NCI-H2081 (cell line): Measurements from ENCODE around the gene MAPK1.
"Not testable (repeated sequence)": the region's sequence is repeated elsewhere in the genome, so short reads cannot be mapped to it uniquely, and the experiment has no call there.

Source experiments
- DNase-seq, 2 experiments: peaks; one replicate each; lab custom pipeline; 2025; lab: John Stamatoyannopoulos, UW

The MAPK1 gene

DNA sequence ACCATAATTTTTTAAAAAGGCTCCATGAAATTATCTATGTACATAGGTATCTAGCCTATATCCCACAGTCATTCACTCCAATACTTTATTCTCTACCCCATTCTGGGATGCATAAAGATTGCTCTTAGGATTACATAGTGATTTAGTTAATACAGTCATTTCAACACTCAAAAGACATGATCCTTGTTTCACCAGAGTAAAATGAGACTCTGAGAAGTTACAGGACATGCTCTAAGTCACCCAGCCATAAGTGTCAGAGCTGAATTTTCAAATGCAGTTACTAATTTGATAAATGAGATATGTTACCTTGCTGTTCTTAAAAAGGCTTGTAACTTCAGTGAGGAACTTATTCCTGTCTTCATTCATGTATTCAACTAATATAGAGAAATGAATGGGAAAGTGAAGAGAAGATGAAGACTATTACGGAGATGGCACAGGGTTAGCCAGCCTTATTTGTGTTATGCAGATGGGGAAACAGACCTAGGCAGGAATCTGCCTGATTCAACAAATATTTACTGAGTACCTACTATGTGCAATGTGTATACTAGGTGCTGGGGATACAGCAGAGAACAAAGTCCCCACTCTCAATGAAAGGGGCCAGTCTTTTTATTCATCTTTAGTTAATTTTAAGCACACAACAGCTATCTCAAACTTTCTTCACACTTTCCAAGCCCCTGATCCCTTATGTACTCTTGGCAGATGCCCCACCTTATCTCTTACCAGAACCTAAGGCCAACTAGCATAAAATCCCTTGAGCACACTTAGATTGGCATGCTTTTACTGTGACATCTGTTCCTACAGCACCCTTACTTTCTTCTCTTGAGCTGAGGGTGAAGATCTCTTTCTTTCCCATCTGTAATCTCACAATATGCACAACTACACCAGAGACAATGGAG lies 21.6 kb downstream of the MAPK1 start:
- DNase-seq, result no peak

- no peak for DNase-seq
Measured at GRCh38 chr22:21842946-21843345, 24.5 kb downstream of the MAPK1 start.

GRCh38 chr22:21841422-21841821 lies 26.0 kb downstream of the MAPK1 start:
- no peak for DNase-seq

DNA sequence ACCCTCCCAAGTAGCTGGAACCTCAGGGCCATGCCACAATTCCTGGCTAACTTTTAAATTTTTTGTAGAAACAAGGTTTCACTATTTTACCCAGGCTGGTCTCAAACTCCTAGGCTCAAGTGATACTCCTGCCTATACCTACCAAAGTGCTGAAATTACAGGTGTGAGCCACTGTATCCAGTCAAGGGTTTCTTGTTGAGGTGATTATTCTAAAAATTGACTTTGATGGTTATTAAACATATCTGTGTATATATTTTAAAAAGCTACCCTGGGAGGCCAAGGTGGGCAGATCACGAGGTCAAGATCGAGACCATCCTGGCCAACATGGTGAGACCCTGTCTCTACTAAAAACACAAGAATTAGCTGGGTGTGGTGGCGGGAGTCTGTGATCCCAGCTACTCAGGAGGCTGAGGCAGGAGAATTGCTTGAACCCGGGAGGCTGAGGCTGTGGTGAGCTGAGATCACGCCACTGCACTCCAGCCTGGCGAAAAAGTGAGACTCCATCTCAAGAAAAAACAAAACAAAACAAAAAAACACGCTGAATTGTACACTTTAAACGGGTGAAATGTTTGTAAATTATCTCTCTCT lies 27.1 kb downstream of the MAPK1 start:
- no peak for DNase-seq

DNA sequence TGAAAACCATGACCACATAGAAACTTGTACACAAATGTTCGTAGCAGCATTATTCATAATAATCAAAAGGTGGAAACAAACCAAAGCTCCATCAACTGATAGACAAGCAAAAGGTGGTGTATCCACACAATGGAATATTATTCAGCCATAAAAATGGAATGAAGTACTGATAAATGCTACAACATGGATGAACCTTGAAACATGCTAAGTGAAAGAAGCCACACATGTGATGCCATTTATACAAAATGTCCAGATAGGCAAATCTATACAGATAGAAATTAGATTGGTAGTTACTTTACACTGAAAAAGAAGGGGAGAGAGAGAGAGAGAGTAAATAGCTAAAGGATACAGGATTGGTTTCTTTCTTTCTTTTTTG lies 27.7 kb downstream of the MAPK1 start:
- no peak for DNase-seq

- not testable (repeated sequence) for DNase-seq
Measured at GRCh38 chr22:21839104-21839764, 28.2 kb downstream of the MAPK1 start.

GRCh38 chr22:21837248-21837979 lies 30.0 kb downstream of the MAPK1 start:
- DNase-seq, result no peak

GRCh38 chr22:21836486-21836885 lies 31.0 kb downstream of the MAPK1 start:
- not testable (repeated sequence) for DNase-seq

GRCh38 chr22:21835378-21835777 lies 32.1 kb downstream of the MAPK1 start:
- DNase-seq, result no peak

DNA sequence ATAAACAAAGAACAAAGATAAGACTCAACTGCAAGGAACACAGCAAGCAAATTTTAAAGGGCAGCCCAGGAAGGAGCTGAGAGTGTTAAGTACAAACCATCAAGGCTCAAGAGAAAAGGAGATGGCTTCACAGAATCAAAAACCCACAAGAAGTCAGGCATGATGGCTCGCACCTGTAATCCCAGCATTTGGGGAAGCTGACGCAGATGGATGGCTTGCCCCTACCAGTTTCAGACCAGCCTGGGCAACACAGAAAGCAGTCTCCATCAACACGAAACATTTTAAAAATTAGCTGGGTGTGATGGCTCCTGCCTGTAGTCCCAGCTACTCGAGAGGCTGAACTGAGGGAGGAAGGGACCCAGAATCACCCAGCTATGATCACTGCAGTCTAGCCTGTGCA lies 32.6 kb downstream of the MAPK1 start:
- no peak for DNase-seq

DNA sequence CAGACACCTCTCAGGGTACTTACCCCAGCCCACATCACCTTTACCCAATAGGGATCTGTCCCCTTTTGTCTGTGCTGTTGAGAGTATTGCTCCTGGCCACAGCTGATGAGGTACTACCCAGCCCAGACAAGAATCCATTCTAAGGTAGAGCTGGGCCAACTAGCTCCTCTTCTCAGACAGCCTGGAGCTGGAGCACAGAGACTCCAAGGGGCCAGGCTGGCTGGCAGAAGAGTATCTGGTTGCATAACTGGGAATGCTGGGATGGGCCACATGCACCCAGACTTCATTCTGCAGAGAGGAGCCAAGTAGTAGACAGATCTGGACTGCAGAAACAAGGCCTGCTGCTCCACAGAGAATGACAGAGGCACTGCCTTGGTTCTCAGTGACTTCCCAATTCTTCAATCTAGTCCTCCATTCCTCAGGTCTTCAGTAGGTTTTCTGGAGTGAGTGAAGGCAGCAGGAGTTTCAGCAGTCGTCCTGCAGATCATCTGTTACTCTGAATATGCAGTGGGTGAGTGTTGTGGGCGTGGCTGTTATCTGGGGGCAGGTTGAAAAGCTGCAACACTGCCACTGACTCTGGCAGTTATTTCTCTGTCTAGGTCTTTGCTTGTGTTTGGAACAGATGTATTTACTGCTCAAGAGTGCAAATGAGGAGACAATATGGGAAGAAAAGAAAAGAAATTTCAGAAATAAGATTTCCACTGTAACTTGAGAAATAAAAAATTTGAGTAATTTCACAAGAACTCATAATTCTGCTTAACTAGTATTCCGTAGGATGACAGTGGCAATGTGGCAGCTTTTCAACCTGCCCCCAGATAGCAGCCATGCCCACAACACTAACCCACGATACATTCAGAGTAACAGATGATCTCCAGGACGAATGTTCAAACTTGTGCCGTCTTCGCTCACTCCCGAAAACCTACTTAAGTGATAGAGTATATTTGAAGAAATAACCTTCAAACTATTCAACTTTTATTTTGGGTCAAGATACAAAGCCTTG lies 34.9 kb downstream of the MAPK1 start:
- no peak for DNase-seq

GRCh38 chr22:21829523-21829922 lies 37.9 kb downstream of the MAPK1 start:
- no peak for DNase-seq

GRCh38 chr22:21828268-21828638 lies 39.2 kb downstream of the MAPK1 start:
- DNase-seq, result no peak

- no peak for DNase-seq
Measured at GRCh38 chr22:21827628-21828267, 39.7 kb downstream of the MAPK1 start.

GRCh38 chr22:21826204-21826603 lies 41.2 kb downstream of the MAPK1 start:
- no peak for DNase-seq

DNA sequence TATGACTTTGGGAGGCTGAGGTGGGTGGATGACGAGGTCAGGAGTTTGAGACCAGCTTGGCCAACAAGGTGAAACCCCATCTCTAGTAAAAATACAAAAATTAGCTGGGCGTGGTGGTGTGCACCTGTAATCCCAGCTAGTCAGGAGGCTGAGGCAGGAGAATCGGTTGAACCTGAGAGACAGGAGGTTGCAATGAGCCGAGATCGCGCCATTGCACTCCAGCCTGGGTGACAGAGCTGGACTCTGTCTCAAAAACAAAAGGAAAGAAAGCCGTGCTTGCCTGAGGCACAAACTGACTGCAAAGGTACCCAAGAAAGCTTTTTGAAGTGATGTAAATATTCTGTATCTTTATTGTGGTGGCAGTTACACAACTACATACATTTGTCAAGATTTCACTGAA lies 42.5 kb downstream of the MAPK1 start:
- not testable (repeated sequence) for DNase-seq

GRCh38 chr22:21824445-21824912 lies 43.0 kb downstream of the MAPK1 start:
- DNase-seq, result no peak

DNA sequence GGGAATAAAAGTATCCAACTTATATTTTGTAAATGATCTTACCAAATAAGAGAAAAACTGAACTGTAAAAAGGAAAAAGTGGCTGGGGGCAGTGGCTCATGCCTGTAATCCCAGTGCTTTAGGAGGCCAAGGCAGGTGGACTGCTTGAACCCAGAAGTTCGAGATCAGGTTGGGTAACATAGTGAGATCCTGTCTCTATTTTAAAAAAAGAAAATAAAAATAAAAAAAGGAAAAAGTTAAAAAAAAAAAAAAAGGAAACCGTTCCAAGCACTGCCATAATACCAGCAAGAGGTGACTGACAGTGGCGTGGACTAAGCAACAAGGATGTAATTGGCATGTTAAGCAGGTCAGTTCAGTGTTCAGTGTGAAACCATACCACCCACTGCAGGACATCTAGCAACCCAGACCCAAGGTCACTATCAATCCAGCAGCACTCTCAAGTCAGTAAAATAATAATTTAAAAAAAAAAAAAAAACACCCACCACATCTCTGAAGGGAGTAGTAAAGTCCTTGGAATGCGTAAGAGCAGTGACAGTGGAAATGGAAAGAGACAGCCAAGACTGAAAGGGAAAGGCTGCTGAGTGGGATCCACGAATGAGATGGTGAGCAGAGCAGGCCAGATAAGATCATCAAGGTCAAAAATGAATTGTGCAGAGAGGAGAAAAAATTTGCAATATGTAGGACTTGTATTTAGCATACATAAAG lies 43.6 kb downstream of the MAPK1 start:
- DNase-seq, result no peak

DNA sequence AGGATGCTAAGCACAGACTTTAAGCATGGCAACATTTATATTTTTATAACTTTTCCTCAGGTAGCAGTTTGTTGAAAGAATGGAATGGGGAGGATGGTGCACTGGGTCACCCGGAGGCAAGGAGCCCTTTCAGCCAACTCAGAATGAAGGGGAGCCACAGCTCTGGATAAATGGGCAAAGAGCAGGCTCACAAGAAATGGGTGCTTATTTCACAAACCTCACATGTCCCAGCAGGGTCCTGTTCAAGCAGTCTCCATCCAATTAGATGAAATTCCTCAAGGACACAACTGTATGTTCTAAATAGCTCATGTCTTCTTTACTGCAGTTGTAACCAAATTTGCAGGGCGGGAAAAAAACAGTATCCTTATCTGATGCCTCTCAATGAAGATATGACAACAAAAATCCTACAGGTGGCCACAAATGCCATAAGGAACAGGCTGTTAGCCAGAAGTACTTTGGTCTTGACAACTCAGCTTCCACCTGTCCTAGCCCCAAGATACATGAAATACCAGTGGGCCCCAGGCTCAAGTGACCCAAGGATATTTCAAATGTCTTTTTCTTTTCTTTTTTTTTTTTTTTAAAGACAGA lies 48.2 kb downstream of the MAPK1 start:
- no peak for DNase-seq
